GM18858 (cell line): ENCODE measurements around the gene SIVA1.

Experiments used
- ATAC-seq: cut with Tn5 transposase; IDR thresholded peaks from one replicate; pipeline ENCODE4 v1.9.1; 2021; ENCODE audit not compliant: unreplicated experiment

SIVA1 gene

DNA sequence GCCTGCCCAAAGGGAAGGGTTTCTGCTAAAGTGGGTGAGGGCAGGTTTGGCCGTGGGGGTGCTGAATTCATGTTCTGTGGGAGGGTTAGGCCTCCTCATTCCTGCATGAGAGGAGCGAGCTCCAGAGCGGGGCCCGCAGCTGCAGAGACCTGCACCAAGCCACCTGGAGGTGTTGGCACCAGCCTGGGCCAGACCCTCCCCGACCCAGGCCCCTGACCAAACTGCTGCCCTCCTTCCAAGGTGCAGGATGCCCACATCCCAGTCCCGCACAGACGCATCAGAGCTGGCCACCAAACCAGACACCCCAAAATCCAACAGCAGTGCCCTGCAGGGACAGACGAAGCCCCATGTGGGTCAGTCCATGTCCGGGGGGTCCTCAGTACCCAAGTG is 18.4 kb upstream of the SIVA1 start:
- no peak for ATAC-seq

DNA sequence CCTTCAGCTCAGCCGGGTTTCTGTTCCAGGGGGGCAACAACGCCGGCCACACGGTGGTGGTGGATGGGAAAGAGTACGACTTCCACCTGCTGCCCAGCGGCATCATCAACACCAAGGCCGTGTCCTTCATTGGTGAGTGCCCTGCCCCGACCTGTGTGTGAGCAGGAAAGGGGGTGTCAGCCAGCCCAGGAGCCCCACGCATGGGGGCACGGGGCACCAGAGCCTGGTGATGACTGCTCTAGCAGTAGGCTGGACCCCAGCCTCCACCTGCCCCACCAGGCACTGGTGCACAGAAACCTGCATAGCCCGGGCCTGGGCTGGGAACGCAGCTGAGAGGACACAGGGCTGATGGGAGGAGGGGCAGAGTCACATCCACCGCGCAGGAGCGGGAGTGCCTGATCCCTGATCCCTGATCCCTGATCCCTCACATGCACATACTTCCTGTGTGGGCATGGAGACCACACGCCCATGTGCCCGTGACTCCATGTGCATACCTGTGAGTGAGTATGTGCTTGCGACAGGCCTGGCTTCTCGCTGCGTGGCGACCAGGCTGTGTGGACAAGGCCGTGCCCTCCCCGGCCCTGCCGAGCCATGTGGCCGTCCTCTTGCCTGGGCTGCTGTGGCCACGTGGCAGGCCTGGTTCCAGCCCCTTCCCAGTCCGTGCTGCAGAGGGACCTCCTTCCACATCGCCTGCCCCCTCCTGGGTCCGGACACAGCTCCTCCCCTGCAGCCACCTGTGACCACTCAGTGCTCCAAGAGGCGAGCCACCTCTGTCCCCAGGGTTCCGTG is 17.8 kb upstream of the SIVA1 start:
- no peak for ATAC-seq

DNA sequence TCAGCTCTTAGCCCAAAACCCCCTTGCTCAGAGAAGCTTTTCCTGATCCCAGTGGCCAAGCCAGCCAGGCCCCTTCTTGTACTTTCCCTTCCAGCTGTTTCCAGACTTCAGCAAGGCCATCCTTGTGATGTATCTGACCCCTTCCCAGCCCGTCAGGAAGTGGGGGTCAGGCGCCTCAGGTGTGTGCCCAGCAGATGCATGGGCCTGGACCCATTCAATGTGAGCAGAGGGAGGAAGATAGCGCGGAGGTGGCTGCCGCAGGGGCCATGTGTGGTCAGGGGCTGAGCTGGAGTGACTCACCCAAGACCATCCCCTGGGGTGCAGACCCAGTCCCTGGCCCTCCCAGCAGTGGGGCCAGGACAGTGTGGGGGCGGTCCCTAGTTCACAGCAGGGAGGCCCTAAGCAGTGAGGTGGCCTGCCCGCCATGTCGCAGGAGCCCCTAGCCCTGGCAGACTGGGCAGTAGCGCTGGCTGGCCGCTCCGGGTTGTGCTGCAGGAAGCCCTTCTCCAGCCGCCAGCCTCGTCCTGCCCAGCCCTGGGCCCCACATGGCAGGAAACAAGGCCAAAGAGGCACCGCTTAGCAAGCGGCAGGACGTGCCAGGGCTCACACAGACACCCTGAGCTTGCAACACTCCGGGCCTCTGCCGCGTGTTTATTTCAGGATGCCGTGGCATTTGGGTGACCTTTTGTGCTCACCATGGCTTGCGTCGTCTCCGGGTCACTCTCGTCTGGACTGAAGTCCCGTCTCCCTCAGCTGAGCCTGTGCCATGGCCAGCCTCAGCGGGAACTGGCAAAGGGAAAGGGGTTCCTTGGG is 16.9 kb upstream of the SIVA1 start:
- ATAC-seq = no peak

DNA sequence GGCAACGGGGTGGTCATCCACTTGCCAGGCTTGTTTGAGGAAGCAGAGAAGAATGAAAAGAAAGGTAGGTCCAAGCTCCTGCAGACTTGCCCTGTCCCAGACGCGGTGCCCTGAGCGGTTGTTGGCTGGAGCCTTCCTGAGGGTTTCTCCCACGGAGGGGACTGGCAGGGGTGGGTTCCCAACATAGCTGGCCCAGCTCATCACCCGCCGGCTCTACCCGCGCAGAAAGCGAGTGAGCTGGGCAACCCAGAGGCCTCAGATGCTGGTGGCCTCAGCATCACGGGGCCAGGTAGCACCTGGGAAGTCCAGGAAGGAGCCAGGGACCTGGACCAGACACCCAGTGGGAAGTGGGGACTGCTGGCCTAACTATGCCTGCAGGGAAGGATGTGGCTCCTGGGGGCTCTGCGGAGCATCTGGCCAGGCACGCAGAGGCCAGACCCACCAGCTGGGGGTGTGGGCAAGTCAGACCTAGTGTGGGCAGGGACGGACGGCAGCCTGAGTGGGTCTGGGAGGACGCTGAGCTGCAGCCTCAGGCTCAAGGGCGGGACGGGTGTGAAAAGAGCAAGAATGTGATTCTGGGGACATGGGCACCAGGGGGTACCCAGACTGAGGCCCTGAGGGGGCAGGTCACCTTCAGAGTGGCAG is 14.4 kb upstream of the SIVA1 start:
- ATAC-seq = no peak

DNA sequence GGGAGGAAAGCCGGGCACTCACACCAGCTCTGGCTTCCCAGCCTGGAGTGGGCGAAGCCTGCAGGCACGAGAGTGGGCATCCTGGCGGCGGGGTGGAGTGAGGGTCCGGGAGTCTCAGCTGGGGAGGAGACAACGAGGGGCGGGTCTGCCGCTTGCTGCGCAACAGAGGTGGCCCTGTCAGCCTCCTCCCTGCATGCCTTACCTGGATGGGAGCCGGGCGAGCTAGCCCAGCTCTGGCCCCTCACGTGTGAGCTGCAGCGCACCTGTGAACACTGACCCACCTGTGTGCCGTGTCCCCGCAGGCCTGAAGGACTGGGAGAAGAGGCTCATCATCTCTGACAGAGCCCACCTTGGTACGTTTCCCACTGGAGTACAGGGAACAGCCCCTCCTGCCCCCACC is 13.9 kb upstream of the SIVA1 start:
- no peak for ATAC-seq

DNA sequence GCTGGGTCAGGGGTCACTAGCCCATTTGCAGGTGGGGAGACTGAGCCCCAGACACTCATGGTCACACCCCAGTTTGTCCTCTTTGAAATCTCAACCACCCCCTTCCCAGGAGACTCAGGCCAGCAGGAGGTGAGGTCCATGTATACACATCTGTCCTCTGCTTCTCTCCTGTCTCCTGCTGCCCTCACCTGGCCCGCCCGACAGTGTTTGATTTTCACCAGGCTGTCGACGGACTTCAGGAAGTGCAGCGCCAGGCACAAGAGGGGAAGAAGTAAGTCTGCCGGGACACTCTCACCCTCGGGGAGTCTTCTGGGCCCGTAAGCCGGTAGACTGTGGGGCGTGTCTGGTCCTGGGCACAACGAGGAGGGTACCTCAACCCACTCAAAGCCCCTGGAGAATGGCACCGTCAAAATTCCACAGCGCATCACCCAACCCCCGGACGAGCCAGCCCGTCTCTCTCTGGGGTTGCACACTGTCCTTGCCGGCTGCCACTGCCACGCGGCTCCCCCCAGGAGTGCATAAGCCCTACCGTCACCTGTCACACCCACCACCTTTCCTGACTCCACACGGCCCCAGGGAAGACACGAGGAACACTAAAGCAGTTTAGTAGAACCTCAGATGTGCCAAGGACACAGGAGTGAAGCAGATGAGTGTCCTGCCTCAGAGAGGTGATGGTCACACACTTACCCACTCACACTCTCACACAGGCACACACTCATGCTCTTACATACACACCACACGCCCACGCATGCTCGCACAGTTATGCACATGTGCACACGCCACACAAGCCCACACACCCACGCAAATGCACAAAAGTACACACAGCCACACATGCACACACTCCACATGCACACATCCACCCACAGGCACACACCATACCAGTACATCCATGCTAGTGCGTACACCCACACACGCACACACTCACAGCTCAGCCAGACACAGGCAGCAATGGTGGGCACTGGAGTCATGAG is 13.1 kb upstream of the SIVA1 start:
- ATAC-seq = no peak

DNA sequence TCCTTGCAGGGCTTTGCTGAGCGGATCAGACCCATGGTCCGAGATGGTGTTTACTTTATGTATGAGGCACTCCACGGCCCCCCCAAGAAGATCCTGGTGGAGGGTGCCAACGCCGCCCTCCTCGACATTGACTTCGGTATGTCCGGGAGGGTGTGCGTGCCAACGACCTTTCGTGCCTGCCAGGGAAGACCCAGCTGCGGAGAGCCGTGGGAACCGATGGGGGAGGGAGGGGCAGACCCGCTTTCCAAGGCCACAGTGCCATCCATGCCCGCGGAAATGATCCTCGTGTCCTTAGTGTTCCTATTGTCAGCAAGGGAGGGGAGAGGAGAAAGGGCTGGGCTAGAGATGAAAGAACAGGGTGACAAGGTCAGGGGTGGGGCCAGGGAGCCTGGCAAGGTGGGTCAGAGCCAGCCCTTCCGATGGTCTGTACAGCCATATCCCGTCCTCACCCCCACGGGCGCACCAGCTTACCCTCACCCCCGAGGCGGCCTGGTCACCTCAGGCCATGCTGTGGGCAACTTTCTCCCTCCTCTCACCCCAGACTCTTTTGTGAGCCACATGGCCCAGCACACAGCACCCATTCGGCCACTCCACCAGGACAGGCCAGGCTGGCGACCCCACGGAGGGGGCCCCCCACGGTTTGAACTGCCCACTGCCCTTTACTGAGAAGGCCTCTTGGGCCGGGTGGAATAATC is 11.7 kb upstream of the SIVA1 start:
- ATAC-seq = no peak

DNA sequence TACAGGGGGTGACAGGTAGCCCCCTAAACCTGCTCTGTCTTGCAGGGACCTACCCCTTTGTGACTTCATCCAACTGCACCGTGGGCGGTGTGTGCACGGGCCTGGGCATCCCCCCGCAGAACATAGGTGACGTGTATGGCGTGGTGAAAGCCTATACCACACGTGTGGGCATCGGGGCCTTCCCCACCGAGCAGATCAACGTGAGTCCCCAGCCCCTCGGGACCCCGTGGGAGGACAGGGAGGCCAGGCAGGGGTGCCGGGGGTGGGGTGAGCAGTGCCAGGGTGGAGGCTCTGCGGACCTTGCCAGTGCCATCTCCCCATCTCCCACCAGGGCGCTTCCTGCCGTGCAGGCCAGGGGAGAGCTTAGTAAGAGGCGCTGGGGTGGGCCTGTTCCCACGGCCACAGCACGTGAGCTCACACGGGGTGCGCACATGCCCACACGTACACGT is 11.1 kb upstream of the SIVA1 start:
- no peak for ATAC-seq

DNA sequence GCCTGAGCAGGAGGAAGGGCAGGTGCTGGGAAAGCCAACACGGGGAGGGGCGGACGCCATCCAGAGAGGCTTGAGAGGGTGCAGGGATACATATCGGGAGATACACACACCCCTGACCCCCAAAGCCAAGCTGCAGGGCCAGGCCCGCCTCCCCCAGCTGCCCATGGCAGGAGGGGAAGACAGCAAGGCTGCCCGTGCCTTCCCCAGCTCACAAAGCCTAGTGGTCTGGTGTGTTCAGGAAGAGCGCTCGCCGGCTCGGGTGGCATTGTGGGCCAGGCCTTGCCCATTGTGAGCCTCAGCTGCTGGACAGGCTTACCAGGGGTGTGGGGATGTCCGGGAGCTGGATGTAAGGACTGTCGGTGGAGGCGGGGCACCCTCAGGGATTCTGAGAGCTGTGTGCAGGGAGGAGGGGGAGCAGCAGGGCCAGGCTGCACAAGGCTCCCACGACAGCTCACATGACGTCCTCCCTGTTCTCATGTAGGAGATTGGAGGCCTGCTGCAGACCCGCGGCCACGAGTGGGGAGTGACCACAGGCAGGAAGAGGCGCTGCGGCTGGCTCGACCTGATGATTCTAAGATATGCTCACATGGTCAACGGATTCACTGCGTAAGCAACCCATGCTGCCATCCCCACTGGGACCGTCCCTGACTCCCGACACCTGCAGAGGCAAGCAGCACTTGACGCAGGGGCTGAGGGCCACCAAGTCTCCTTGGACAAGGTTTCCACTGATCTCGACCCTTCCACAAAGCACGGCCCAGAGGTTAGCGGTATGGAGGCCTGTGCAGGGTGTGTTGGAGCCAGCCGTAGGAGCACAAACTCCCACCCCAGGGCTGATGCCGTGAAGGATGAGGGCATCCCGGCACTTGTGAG is 10.1 kb upstream of the SIVA1 start:
- no peak for ATAC-seq

DNA sequence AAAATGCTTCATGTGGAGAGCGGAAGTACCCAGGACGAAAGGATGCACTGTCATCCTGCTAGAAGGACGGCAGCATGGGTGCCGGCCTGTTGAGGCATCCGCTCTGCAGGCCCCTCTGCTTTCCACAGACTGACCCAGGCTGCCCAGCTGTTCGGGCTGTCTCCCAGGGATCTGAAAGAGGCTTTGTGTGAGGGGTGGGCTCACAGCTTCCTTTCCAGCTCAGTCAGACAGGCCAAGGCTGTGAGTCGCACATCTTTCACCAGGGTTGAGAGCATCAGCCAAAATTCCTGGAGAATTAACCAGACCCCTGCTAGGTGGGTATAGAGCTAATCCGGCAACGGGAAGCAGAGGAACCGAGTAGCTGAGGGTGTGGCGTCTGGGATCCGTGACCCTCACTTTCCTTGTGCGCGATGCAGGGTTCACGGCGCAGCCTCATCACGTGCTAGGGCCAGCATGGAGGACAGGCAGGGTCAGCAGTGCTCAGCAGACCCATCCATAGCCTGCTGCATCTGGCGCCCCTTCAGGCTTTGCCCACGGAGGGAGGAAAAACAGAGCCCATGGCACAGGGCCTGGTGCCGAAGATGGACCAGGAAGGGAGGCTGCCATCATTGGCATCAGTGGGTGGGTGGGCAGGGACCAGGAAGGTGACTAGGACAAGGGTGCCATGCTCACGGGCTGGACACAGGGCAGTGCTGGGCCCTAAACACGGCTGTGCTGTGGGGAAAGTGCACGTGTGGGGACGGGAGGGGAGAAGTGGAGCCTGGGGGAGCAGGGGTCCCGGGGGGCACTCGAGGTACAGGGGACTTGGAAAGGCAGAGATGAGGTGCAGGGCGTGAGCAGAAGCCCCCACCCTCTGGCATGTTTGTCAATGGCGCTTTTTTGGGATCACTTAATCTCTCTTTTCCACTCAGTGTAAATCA is 9.2 kb upstream of the SIVA1 start:
- no peak for ATAC-seq

DNA sequence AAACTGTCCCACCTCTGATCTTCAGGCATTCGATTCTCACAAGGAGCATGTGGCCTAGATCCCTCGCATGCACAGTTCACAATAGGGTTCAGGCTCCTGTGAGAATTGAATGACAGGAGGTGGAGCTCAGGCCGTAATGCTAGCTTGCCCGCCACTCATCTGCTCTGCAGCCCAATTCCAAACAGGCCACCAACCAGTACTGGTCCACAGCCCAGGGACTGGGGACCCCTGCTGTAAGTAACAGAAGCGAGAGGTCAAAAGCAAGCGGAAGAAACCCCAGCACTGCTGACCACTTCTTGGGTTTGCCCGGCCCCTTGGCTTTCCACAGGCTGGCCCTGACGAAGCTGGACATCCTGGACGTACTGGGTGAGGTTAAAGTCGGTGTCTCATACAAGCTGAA is 8.5 kb upstream of the SIVA1 start:
- no peak for ATAC-seq

DNA sequence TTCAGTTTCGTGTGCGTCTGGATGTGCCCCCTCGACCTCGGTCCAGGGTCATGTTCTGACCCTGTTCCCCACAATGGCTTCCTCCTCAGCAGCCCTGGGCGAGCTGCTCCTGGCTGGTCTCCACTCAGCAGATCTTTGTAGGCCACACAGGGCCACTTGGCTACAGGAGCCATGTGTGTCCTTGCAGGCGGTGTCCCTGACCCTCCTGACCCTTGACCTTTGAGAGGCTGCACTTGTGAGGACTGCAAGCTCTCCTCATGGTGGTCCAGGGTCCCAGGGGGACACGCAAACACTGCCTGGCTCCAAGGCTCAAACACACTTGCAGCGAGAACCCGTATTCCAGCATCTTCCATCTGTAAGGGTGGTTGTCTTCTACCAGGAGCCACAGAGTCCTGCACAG is 7.5 kb upstream of the SIVA1 start:
- no peak for ATAC-seq

DNA sequence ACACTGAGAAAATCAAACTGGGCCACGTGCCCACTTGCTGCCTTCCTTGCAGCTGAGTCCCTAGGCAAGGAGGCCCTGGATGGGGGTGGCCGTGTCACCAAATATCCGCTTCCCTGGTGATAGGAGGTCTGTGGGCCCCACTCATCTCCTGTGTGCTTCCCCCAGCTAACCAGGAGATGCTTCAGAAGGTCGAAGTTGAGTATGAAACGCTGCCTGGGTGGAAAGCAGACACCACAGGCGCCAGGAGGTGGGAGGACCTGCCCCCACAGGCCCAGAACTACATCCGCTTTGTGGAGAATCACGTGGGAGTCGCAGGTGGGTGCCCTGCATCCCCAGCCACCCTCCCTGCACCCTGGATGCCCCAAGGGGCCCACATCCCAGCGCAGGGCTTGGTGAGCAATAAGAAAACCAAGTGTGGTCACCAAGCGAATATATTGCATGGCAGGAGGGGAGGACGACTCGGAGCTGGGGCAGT is 6.8 kb upstream of the SIVA1 start:
- ATAC-seq = no peak

DNA sequence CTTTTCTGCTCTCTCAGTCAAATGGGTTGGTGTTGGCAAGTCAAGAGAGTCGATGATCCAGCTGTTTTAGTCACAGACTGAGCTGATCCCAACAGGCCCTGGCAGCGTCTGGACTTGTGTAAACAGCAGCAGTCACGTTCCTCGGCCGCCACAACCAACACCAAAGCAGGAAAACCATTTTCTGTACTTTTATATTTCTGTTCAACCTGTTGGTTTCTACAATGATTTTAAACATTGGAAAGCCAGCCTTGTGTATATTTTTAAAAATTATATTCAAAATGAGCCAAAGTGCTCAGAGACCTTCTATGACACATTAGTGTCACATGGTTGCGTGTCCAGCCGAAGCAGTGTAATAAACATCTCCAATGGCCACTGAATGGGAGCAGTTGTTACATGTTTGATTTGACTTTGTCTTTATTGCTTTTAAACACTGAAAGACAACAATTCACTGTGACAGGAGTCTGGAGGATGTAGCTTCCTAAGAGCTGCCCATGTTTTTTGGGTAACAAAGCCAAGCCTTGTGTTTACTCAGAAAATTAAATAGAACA is 5.9 kb upstream of the SIVA1 start:
- no peak for ATAC-seq

DNA sequence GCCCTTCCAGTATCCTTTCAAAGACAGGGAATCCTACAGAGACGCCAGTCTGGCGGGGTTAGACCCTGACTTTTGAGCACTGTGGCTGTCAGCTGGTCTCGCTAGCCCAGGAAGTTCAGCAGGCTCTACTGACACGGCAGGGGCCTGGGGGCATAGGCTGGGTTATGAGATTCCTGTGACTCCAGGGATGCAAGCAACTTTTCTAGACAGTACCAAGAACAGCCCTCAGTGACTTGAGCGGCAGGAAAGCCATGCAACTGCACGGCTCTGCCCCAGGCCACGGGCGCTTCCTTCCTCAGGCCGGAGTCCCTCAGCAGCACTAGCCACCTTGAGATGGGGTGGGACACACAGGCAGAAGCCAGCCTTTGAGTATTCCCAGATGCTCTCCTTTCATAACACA is 5.1 kb upstream of the SIVA1 start:
- no peak for ATAC-seq

DNA sequence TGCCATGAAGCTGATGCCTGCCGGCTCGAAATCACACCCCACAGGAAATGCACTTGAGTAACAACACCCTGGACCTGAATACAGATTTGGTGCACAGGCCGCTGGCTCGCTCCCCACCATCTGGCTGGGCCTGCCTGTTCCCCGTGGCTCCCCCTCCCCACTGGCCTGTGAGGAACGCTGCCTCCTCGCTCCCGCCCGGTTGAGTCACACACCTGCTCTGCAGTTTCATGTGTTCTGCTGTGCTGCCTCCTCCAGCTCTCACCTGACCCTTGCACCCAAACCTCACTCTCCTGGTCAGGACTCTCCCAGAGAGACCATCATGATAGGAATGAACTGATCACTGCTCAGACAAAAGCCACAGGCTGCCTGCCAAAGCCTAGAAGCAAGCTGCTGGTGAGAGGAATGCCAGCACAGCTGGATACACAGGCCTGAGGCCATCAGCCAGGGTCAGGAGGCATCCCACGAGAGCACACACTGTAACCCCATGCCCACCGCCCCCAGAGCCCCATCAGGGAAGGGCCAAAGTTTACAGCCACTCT is 3.8 kb upstream of the SIVA1 start:
- no peak for ATAC-seq

DNA sequence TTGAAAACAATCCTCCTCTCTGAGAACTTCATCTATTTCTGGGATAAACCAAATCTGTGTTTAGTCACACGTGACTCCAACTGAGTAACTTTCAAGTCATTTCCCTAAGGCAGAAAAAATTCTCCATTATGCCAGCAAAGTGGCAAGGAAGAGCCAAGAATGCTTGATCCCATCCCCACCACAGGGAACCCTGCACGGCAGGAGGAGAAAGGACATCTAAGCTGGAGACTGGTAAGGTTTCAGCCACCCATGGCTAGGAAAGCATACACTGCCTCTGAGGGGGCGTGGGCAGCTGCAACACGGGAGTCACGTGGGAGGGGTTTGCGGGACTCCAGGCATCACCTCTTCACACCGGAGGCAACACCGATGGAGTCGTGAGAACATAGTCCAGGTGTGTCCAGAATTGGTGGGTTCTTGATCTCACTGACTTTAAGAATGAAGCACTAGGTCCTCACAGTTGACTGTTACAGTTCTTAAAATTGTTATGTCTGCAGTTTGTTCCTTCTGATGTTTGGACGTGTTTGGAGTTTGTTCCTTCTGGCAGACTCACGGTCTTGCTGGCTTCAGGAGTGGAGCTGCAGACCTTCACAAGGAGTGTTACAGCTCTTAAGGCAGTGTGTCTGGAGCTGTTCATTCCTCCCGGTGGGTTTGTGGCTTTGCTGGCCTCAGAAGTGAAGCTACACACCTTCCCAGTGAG is 2.7 kb upstream of the SIVA1 start:
- no peak for ATAC-seq
